WTC11 (cell line): ENCODE data around the gene GLT6D1. TPM values are rescaled to one million over a fixed set of nuclear protein-coding genes. Genes with fewer than 3 reads are reported as not detected.

Experiments used
- ATAC-seq: fragments of 200-7000 bp; cut with Tn5 transposase; 2 replicates; pipeline ENCODE4 v1.10.0; 2021; ENCODE audit warnings: mild to moderate bottlenecking, moderate library complexity
- CTCF ChIA-PET: fragments of 300-600 bp; sonication (Branson Sonifier 250); formaldehyde crosslinking; loops from one replicate; lab custom pipeline; 2021; ENCODE audit warnings: antibody characterized with exemption; lab: Charles Lee
- POLR2A ChIA-PET: fragments of 350-600 bp; sonication (Branson Sonifier 250); formaldehyde crosslinking; loops from one replicate; lab custom pipeline; 2021; ENCODE audit warnings: antibody characterized with exemption; lab: Charles Lee
- DNase-seq: peaks from one replicate; pipeline ENCODE4 v3.0.0; 2021; ENCODE audit warnings: low spot score
- H3K27ac Mint-ChIP-seq: 2 replicates; pipeline ENCODE4 v1.8.0; 2021; ENCODE audit warnings: mixed read lengths
- H3K27me3 Mint-ChIP-seq: 2 replicates; pipeline ENCODE4 v1.8.0; 2021; ENCODE audit warnings: low read depth, mild to moderate bottlenecking, moderate library complexity, mixed read lengths
- H3K36me3 Mint-ChIP-seq: 2 replicates; pipeline ENCODE4 v1.8.0; 2021; ENCODE audit warnings: mixed read lengths
- H3K4me1 Mint-ChIP-seq: 2 replicates; pipeline ENCODE4 v1.8.0; 2022; ENCODE audit warnings: mixed read lengths
- H3K4me3 Mint-ChIP-seq: 2 replicates; pipeline ENCODE4 v1.8.0; 2021; ENCODE audit warnings: mild to moderate bottlenecking, moderate library complexity, mixed read lengths
- H3K9me3 Mint-ChIP-seq: 2 replicates; pipeline ENCODE4 v1.8.0; 2021; ENCODE audit warnings: mixed read lengths
- ARID4B ChIP-seq: sonication (generic); formaldehyde crosslinking; IDR thresholded peaks from 2 replicates; pipeline ENCODE4 v1.8.0; 2023; ENCODE audit warnings: missing genetic modification reagents, mild to moderate bottlenecking, borderline replicate concordance
- CTCF ChIP-seq: fragments of 200-600 bp; IDR thresholded peaks from 2 replicates; pipeline ENCODE4 v1.8.0; 2022; ENCODE audit warnings: antibody characterized with exemption
- E2F4 ChIP-seq: sonication (generic); formaldehyde crosslinking; IDR thresholded peaks from 2 replicates; pipeline ENCODE4 v1.8.1; 2022; ENCODE audit warnings: low read depth, mild to moderate bottlenecking, moderate library complexity, missing genetic modification reagents, borderline replicate concordance
- ELF4 ChIP-seq: sonication (generic); formaldehyde crosslinking; IDR thresholded peaks from 2 replicates; pipeline ENCODE4 v1.8.1; 2022; ENCODE audit warnings: low read depth, mild to moderate bottlenecking, moderate library complexity, missing genetic modification reagents
- EMX1 ChIP-seq: fragments of 250-450 bp; sonication (Bioruptor Pico); IDR thresholded peaks from 2 replicates; pipeline ENCODE4 v1.8.0; 2021; ENCODE audit warnings: mild to moderate bottlenecking
- ERG ChIP-seq: fragments of 250-450 bp; sonication (Bioruptor Pico); IDR thresholded peaks from 2 replicates; pipeline ENCODE4 v1.8.0; 2021; ENCODE audit warnings: mild to moderate bottlenecking
- FOXK1 ChIP-seq: sonication (generic); formaldehyde crosslinking; IDR thresholded peaks from 2 replicates; pipeline ENCODE4 v1.8.0; 2022; ENCODE audit warnings: mild to moderate bottlenecking, moderate library complexity, missing genetic modification reagents
- GRHL2 ChIP-seq: fragments of 250-450 bp; sonication (Bioruptor Pico); IDR thresholded peaks from 2 replicates; pipeline ENCODE4 v1.8.0; 2022; ENCODE audit warnings: mild to moderate bottlenecking, moderate library complexity; ENCODE audit not compliant: insufficient replicate concordance, severe bottlenecking
- JAZF1 ChIP-seq: fragments of 250-450 bp; sonication (Bioruptor Pico); IDR thresholded peaks from 2 replicates; pipeline ENCODE4 v1.9.0; 2021; ENCODE audit warnings: moderate library complexity, mild to moderate bottlenecking, inconsistent platforms
- MYBL2 ChIP-seq: sonication (generic); formaldehyde crosslinking; IDR thresholded peaks from 2 replicates; pipeline ENCODE4 v1.8.1; 2023; ENCODE audit warnings: mild to moderate bottlenecking, moderate library complexity, missing genetic modification reagents
- OVOL2 ChIP-seq: fragments of 250-450 bp; sonication (Bioruptor Pico); IDR thresholded peaks from 2 replicates; pipeline ENCODE4 v1.9.0; 2021; ENCODE audit warnings: mild to moderate bottlenecking, borderline replicate concordance
- RELA ChIP-seq: sonication (generic); formaldehyde crosslinking; IDR thresholded peaks from 2 replicates; pipeline ENCODE4 v1.8.1; 2022; ENCODE audit warnings: missing genetic modification reagents, mild to moderate bottlenecking, borderline replicate concordance
- RORB ChIP-seq: fragments of 250-450 bp; sonication (Bioruptor Pico); IDR thresholded peaks from 2 replicates; pipeline ENCODE4 v1.9.0; 2021; ENCODE audit warnings: mild to moderate bottlenecking
- SMAD3 ChIP-seq: sonication (generic); formaldehyde crosslinking; IDR thresholded peaks from 2 replicates; pipeline ENCODE4 v1.8.0; 2022; ENCODE audit warnings: missing genetic modification reagents, mild to moderate bottlenecking, borderline replicate concordance
- STAT6 ChIP-seq: sonication (generic); formaldehyde crosslinking; conservative IDR thresholded peaks from 2 replicates; pipeline ENCODE4 v1.8.1; 2023; ENCODE audit warnings: mild to moderate bottlenecking, low read depth, missing genetic modification reagents, moderate library complexity
- TCF7 ChIP-seq: sonication (generic); formaldehyde crosslinking; IDR thresholded peaks from 2 replicates; pipeline ENCODE4 v1.8.0; 2022; ENCODE audit warnings: mild to moderate bottlenecking, low read depth, missing genetic modification reagents, moderate library complexity
- TEAD1 ChIP-seq: sonication (generic); formaldehyde crosslinking; IDR thresholded peaks from 2 replicates; pipeline ENCODE4 v1.8.0; 2022; ENCODE audit warnings: mild to moderate bottlenecking, missing genetic modification reagents
- TP53 ChIP-seq: sonication (generic); formaldehyde crosslinking; IDR thresholded peaks from 2 replicates; pipeline ENCODE4 v1.8.1; 2023; ENCODE audit warnings: mild to moderate bottlenecking, missing genetic modification reagents
- ZBTB21 ChIP-seq: sonication (generic); formaldehyde crosslinking; IDR thresholded peaks from 2 replicates; pipeline ENCODE4 v1.8.1; 2023; ENCODE audit warnings: mild to moderate bottlenecking, missing genetic modification reagents, borderline replicate concordance
- ZBTB43 ChIP-seq: sonication (generic); formaldehyde crosslinking; IDR thresholded peaks from 2 replicates; pipeline ENCODE4 v1.8.1; 2023; ENCODE audit warnings: mild to moderate bottlenecking, missing genetic modification reagents
- ZNF232 ChIP-seq: sonication (generic); formaldehyde crosslinking; IDR thresholded peaks from 2 replicates; pipeline ENCODE4 v1.8.0; 2022; ENCODE audit warnings: mild to moderate bottlenecking, missing genetic modification reagents
- ZNF317 ChIP-seq: sonication (generic); formaldehyde crosslinking; IDR thresholded peaks from 2 replicates; pipeline ENCODE4 v1.8.1; 2023; ENCODE audit warnings: low read depth, mild to moderate bottlenecking, moderate library complexity, missing genetic modification reagents, borderline replicate concordance
- ZNF671 ChIP-seq: fragments of 250-450 bp; sonication (Bioruptor Pico); IDR thresholded peaks from 2 replicates; pipeline ENCODE4 v1.8.0; 2021; ENCODE audit warnings: mild to moderate bottlenecking
- total RNA-seq: library from RNA; stranded (reverse); gene quantifications from 3 replicates; pipeline ENCODE4 v1.2.3, GENCODE V29; 2021

GLT6D1 gene
- total RNA-seq, 1 experiment from 2014 or later = 0.37 TPM

GRCh38 chr9:135655317-135655716 lies 16.0 kb upstream of the GLT6D1 start (continued):
- no peak for TF ChIP-seq ARID4B (CRISPR knock-in tag)
- no peak for TF ChIP-seq CTCF
- no peak for TF ChIP-seq RORB (CRISPR knock-in tag)
- no peak for TF ChIP-seq RELA
- no peak for TF ChIP-seq OVOL2

- peaks cover 19% of the 10 kb centered on the region for H3K4me1 Mint-ChIP-seq
- TF ChIP-seq ZBTB43 (peak; percentile 97; the same call in 1 of the 2 replicates), TP53 (CRISPR knock-in tag) (no peak), FOXK1 (CRISPR knock-in tag) (no peak)
- TF ChIP-seq, all 79 proteins: peak for 1
- ChIA-PET POLR2A (no interaction called here), CTCF (no interaction called here)
- H3K27ac Mint-ChIP-seq = peak overlapping the region; percentile 30; the same call in 1 of the 2 replicates
- H3K9me3 Mint-ChIP-seq = peaks cover 87% of the 10 kb centered on the region
- peaks cover 12% of the 10 kb centered on the region for H3K27me3 Mint-ChIP-seq
- H3K36me3 Mint-ChIP-seq = peaks cover 87% of the 10 kb centered on the region
- peak overlapping the region; percentile 55 for H3K4me3 Mint-ChIP-seq
- DNase-seq (no peak), ATAC-seq (no peak)
Measured at GRCh38 chr9:135650408-135650807, 11.1 kb upstream of the GLT6D1 start.

GRCh38 chr9:135649508-135649907 lies 10.2 kb upstream of the GLT6D1 start:
- Mint-ChIP-seq H3K36me3 (peaks cover 89% of the 10 kb centered on the region), H3K27me3 (peaks cover 17% of the 10 kb centered on the region), H3K4me3 (peak overlapping the region; percentile 55), H3K4me1 (peaks cover 22% of the 10 kb centered on the region), H3K9me3 (peaks cover 89% of the 10 kb centered on the region), H3K27ac (peak overlapping the region; percentile 87; the same call in 1 of the 2 replicates)
- CTCF ChIA-PET = no interaction called here
- no peak for DNase-seq
- POLR2A ChIA-PET = no interaction called here
- ATAC-seq = no peak; the same call in 1 of the 2 replicates
- TF ChIP-seq ZBTB21 (CRISPR knock-in tag) (no peak), GRHL2 (no peak), ZNF317 (CRISPR knock-in tag) (no peak), STAT6 (no peak), SMAD3 (CRISPR knock-in tag) (no peak), ZNF671 (CRISPR knock-in tag) (no peak), JAZF1 (no peak), TCF7 (CRISPR knock-in tag) (no peak), ELF4 (CRISPR knock-in tag) (no peak), TEAD1 (CRISPR knock-in tag) (no peak), EMX1 (CRISPR knock-in tag) (no peak), E2F4 (no peak), ZNF232 (CRISPR knock-in tag) (no peak), MYBL2 (CRISPR knock-in tag) (no peak), ERG (CRISPR knock-in tag) (no peak)
